Measurements from ENCODE around the gene NPAS3. TPM values are rescaled to one million over a fixed set of nuclear protein-coding genes. Genes with fewer than 3 reads are reported as not detected.

The NPAS3 gene
- total and polyA plus RNA-seq, 2 of the 8 experiments (the other 6 are each of a cell fraction or from before 2014, with no cell fraction given), result 0.11 to 0.60 TPM

- TF ChIP-seq CHD2 (IDR thresholded peaks at IDR 0.05; ENCODE audit: low read length), result no peak
- no peak for TF ChIP-seq SIN3A (conservative IDR thresholded peaks at IDR 0.05 in 1 of 2, IDR thresholded peaks at IDR 0.05 in 1 of 2; ENCODE audit: low read depth in 1 of 2, low read length in 2 of 2)
- TF ChIP-seq BRCA1 (IDR thresholded peaks at IDR 0.05; ENCODE audit: low read depth, low read length), result no peak
- TF ChIP-seq MAFK (IDR thresholded peaks at IDR 0.05; ENCODE audit: low read depth, low read length), result no peak
- TF ChIP-seq CBX5 (IDR thresholded peaks at IDR 0.05; ENCODE audit: low read depth, low read length), result no peak
These were observed 39.8 kb upstream of the NPAS3 start (continued) for GRCh38 chr14:32898876-32899275.

Measured in H1 (cell line).